AG08396 (cell line): Measurements from ENCODE around the gene RGL3.
"Not testable (repeated sequence)": the region's sequence is repeated elsewhere in the genome, so short reads cannot be mapped to it uniquely, and the experiment has no call there.

Experiments
- DNase-seq: peaks from one replicate; pipeline ENCODE4 v3.0.0; 2012; ENCODE audit warnings: low spot score, mixed read lengths

Gene RGL3

GRCh38 chr19:11421371-11422098 lies 2.4 kb upstream of the RGL3 start:
- no peak for DNase-seq

GRCh38 chr19:11420429-11421370 lies 1.6 kb upstream of the RGL3 start:
- DNase-seq, result no peak

- no peak for DNase-seq
Measured at GRCh38 chr19:11418094-11418548, 993 bp downstream of the RGL3 start.

- DNase-seq, result no peak
Measured at GRCh38 chr19:11416346-11417052, 2.6 kb downstream of the RGL3 start.

- DNase-seq, result no peak
Measured at GRCh38 chr19:11414544-11414943, 4.6 kb downstream of the RGL3 start.

- no peak for DNase-seq
Measured at GRCh38 chr19:11410682-11411081, 8.4 kb downstream of the RGL3 start.

- no peak for DNase-seq
Measured at GRCh38 chr19:11408591-11408990, 10.5 kb downstream of the RGL3 start.

GRCh38 chr19:11406703-11407236 lies 12.3 kb downstream of the RGL3 start:
- DNase-seq, result not testable (repeated sequence)

- no peak for DNase-seq
Measured at GRCh38 chr19:11405846-11406643, 13.1 kb downstream of the RGL3 start.

- no peak for DNase-seq
Measured at GRCh38 chr19:11404588-11405222, 14.4 kb downstream of the RGL3 start.

- DNase-seq, result no peak
Measured at GRCh38 chr19:11401808-11402543, 17.1 kb downstream of the RGL3 start.

- DNase-seq, result no peak
Measured at GRCh38 chr19:11400798-11401197, 18.3 kb downstream of the RGL3 start.

GRCh38 chr19:11399667-11400066 lies 19.4 kb downstream of the RGL3 start:
- no peak for DNase-seq

- DNase-seq, result no peak
Measured at GRCh38 chr19:11397089-11397610, 22.0 kb downstream of the RGL3 start.

- no peak for DNase-seq
Measured at GRCh38 chr19:11390933-11391680, 28.0 kb downstream of the RGL3 start.

- no peak for DNase-seq
Measured at GRCh38 chr19:11390359-11390758, 28.8 kb downstream of the RGL3 start.

- no peak for DNase-seq
Measured at GRCh38 chr19:11387162-11388034, 31.7 kb downstream of the RGL3 start.

- no peak for DNase-seq
Measured at GRCh38 chr19:11384778-11385129, 34.4 kb downstream of the RGL3 start.
